HCT116 (cell line): ENCODE results near the gene LRRC74B. TPM values are rescaled to one million over a fixed set of nuclear protein-coding genes. Genes with fewer than 3 reads are reported as not detected.

ENCODE experiments used
- ATAC-seq: fragments of 200-7000 bp; cut with Tn5 transposase; 2 replicates; pipeline ENCODE4 v1.9.1; 2020; ENCODE audit warnings: mild to moderate bottlenecking, moderate library complexity
- BruUV-seq: library from RNA; stranded (reverse); fragments of 400-500 nt; replicated peaks from 2 replicates; lab custom pipeline; 2021; lab: Mats Ljungman, UMichigan
- CTCF ChIA-PET: fragments of 300-600 bp; sonication (Branson Sonifier 250); formaldehyde crosslinking; loops from one replicate; lab custom pipeline; 2021; ENCODE audit warnings: antibody characterized with exemption; lab: Charles Lee
- POLR2A ChIA-PET: fragments of 300-600, 350-600 bp; sonication (Branson Sonifier 250); formaldehyde crosslinking; loops from one replicate; lab custom pipeline; 2021; ENCODE audit warnings: antibody characterized with exemption; lab: Charles Lee
- RAD21 ChIA-PET, 2 experiments: fragments of 300-600 bp; sonication (Branson Sonifier 250); formaldehyde crosslinking; loops; one replicate each; lab custom pipeline; 2023; ENCODE audit warnings: low total read pairs in 2 of 2; ENCODE audit not compliant: uncharacterized antibody in 2 of 2, unreplicated experiment in 2 of 2, low non-redundant PET in 1 of 2; lab: Charles Lee
- DNase-seq: peaks from one replicate; pipeline ENCODE4 v3.0.0-alpha.2; 2010; ENCODE audit warnings: low read depth, low spot score
- H2AFZ ChIP-seq: fragments of 200-600 bp; shearing (Covaris generic), sonication (generic); 2 replicates; pipeline ENCODE4 v1.6.1; 2017; ENCODE audit warnings: low read depth, mixed run types, mixed read lengths, antibody characterized with exemption, low read length; ENCODE audit not compliant: poor library complexity, severe bottlenecking
- H3K27ac ChIP-seq: 2 replicates; pipeline ENCODE4 v1.5.1; 2012; ENCODE audit warnings: low read depth, low read length
- H3K27me3 ChIP-seq: fragments of 200-600 bp; sonication (generic); 2 replicates; pipeline ENCODE4 v1.6.1; 2016; ENCODE audit warnings: mixed run types, low read length, mixed read lengths; ENCODE audit not compliant: insufficient read depth
- H3K36me3 ChIP-seq, 2 experiments: fragments of 200-500 bp in 1 of 2; fragments of 200-600 bp in 1 of 2; sonication (Bioruptor generic) in 1 of 2; sonication (generic) in 1 of 2; 2 replicates each; pipeline versions ENCODE4 v1.5.1 to v1.6.1; 2014 to 2016; ENCODE audit warnings: low read length in 2 of 2, inconsistent platforms in 1 of 2, mixed read lengths in 1 of 2, mixed run types in 1 of 2; ENCODE audit not compliant: insufficient read depth in 2 of 2, control insufficient read depth in 1 of 2
- H3K4me1 ChIP-seq, 2 experiments: fragments of 200-600 bp in 1 of 2; sonication (generic) in 1 of 2; 2 replicates each; pipeline versions ENCODE4 v1.5.1 to v1.6.1; 2012 to 2017; ENCODE audit warnings: low read length in 2 of 2, inconsistent platforms in 1 of 2, mild to moderate bottlenecking in 1 of 2, mixed read lengths in 1 of 2, mixed run types in 1 of 2, moderate library complexity in 1 of 2; ENCODE audit not compliant: insufficient read depth in 2 of 2, control insufficient read depth in 1 of 2
- H3K4me2 ChIP-seq: fragments of 200-600 bp; sonication (generic); 2 replicates; pipeline ENCODE4 v1.6.1; 2017; ENCODE audit warnings: mixed run types, low read length, mixed read lengths
- H3K4me3 ChIP-seq, 2 experiments: fragments of 200-600 bp in 1 of 2; sonication (generic) in 1 of 2; replicated peaks in 1 of 2; 2 replicates each; pipeline ENCODE4 v1.5.1; 2011 to 2016; ENCODE audit warnings: low read length in 2 of 2, control low read depth in 1 of 2, low read depth in 1 of 2, mild to moderate bottlenecking in 1 of 2, mixed read lengths in 1 of 2, mixed run types in 1 of 2
- H3K79me2 ChIP-seq: fragments of 200-600 bp; sonication (generic); 2 replicates; pipeline ENCODE4 v1.6.1; 2017; ENCODE audit warnings: mild to moderate bottlenecking, mixed run types, low read length, moderate library complexity, mixed read lengths; ENCODE audit not compliant: insufficient read depth
- H3K9ac ChIP-seq: fragments of 200-600 bp; sonication (generic); 2 replicates; pipeline ENCODE4 v1.6.1; 2016; ENCODE audit warnings: low read length, mixed read lengths
- H3K9me2 ChIP-seq: fragments of 200-600 bp; sonication (generic), shearing (Covaris generic); 2 replicates; pipeline ENCODE4 v1.6.1; 2017; ENCODE audit warnings: mixed run types, mild to moderate bottlenecking, moderate library complexity; ENCODE audit not compliant: insufficient read depth
- H3K9me3 ChIP-seq, 2 experiments: fragments of 200-500 bp in 1 of 2; fragments of 200-600 bp in 1 of 2; sonication (Bioruptor generic) in 1 of 2; sonication (generic) in 1 of 2; 2 replicates each; pipeline ENCODE4 v1.6.1; 2014 to 2017; ENCODE audit warnings: low read length in 2 of 2, mixed read lengths in 2 of 2, inconsistent platforms in 1 of 2, low read depth in 1 of 2, mild to moderate bottlenecking in 1 of 2, mixed run types in 1 of 2, moderate library complexity in 1 of 2; ENCODE audit not compliant: control insufficient read depth in 1 of 2, insufficient read depth in 1 of 2
- H4K20me1 ChIP-seq: fragments of 200-600 bp; sonication (generic), shearing (Covaris generic); 2 replicates; pipeline ENCODE4 v1.6.1; 2017; ENCODE audit warnings: mixed run types, mild to moderate bottlenecking, moderate library complexity; ENCODE audit not compliant: insufficient read depth
- CEBPB ChIP-seq: IDR thresholded peaks from 2 replicates; pipeline ENCODE4 v1.6.1; 2012; ENCODE audit warnings: low read depth
- EGR1 ChIP-seq: IDR thresholded peaks from 2 replicates; pipeline ENCODE4 v1.6.1; 2012; ENCODE audit warnings: low read depth
- EZH2phosphoT487 ChIP-seq: fragments of 200-600 bp; IDR thresholded peaks from 2 replicates; pipeline ENCODE4 v1.6.1; 2018; ENCODE audit warnings: antibody characterized with exemption, borderline replicate concordance
- JUND ChIP-seq: IDR thresholded peaks from 2 replicates; pipeline ENCODE4 v1.6.1; 2012
- POLR2AphosphoS5 ChIP-seq: IDR thresholded peaks from 2 replicates; pipeline ENCODE4 v1.6.1; 2011; ENCODE audit warnings: mild to moderate bottlenecking, low read depth, low read length, moderate library complexity
- RAD21 ChIP-seq: IDR thresholded peaks from 2 replicates; pipeline ENCODE4 v1.6.1; 2012; ENCODE audit warnings: low read depth, mild to moderate bottlenecking
- SIN3A ChIP-seq: IDR thresholded peaks from 2 replicates; pipeline ENCODE4 v1.6.1; 2012; ENCODE audit warnings: low read depth
- TCF7L2 ChIP-seq: IDR thresholded peaks from 2 replicates; pipeline ENCODE4 v1.7.0; 2011; ENCODE audit warnings: borderline replicate concordance, inconsistent platforms; ENCODE audit not compliant: insufficient read depth, insufficient read length; ENCODE audit errors: extremely low read depth
- YY1 ChIP-seq: IDR thresholded peaks from 2 replicates; pipeline ENCODE4 v1.6.1; 2011; ENCODE audit warnings: low read length, low read depth, moderate library complexity, mild to moderate bottlenecking; ENCODE audit not compliant: insufficient replicate concordance; ENCODE audit errors: extremely low read depth
- ZFX ChIP-seq: fragments of 450-650 bp; IDR thresholded peaks from 2 replicates; pipeline ENCODE4 v1.6.1; 2017
- intact Hi-C: fragments of 100-400 bp; cut with micrococcal nuclease; formaldehyde crosslinking; loops from 2 replicates; pipeline ENCODE4 v1.10.0; 2022
- total RNA-seq: library from RNA; stranded (reverse); gene quantifications from one replicate; pipeline ENCODE4 v1.2.1, GENCODE V29; 2021; ENCODE audit not compliant: unreplicated experiment
- TF ChIP-seq, protein P1 (sequence below): IDR thresholded peaks from 2 replicates; pipeline ENCODE4 v1.6.1; 2012
- TF ChIP-seq, protein P2 (sequence below): IDR thresholded peaks from 2 replicates; pipeline ENCODE4 v1.6.1; 2011; ENCODE audit warnings: mild to moderate bottlenecking, low read length, moderate library complexity; ENCODE audit not compliant: insufficient replicate concordance; ENCODE audit errors: extremely low read depth

LRRC74B gene
- total RNA-seq, 1 experiment from 2014 or later: not detected

DNA sequence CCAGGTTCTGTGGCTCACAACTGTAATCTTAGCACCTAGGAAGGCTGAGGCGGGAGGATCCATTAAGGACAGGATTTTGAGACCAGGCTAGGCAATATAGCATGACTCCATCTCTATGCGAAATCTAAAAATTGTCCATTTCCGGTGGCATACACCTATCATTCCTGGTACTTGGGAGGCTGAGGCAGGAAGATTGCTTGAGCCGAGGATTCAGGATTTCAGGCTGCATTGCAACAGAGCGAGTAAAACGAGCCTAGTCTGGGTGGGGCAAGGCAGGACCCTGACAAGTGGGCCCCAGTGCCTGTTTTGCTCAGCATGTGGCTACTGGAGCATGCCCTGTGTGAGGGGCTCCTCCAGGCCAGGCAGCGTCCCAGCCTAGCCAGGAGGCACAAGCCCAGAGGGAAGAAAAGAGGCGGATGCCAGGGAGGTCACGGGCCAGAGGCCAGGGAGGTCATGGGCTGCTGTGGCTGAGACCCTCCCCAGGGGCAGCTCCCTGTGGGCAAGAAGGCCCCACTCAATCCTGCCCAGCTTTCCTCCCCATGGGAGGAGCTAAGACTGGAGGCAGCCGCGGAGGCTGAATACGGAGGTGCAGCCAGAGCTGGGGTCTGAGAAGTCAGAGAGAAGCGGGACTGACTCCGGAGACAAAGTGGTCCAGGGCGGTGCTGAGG, 8.4 kb downstream of the LRRC74B start:
- Histone ChIP-seq H3K79me2 (no peaks in the 10 kb centered on the region), H3K4me2 (no peak overlapping the region)
- ChIA-PET RAD21 (no interaction called here), CTCF (no interaction called here)
- intact Hi-C loops: no loop called here
- ATAC-seq: no peak
- TF ChIP-seq, protein P1, sequence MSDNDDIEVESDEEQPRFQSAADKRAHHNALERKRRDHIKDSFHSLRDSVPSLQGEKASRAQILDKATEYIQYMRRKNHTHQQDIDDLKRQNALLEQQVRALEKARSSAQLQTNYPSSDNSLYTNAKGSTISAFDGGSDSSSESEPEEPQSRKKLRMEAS: no peak
- TF ChIP-seq TCF7L2: no peak
- TF ChIP-seq RAD21: no peak
- TF ChIP-seq ZFX: no peak
- TF ChIP-seq EZH2phosphoT487: no peak
- TF ChIP-seq YY1: no peak
- TF ChIP-seq, all 23 proteins: peak for 0
- POLR2A ChIA-PET: no interaction called here
- no TSS peak for BruUV-seq
- H3K4me1 ChIP-seq: no peaks in the 10 kb centered on the region
- DNase-seq: no peak
- no peak overlapping the region for H3K9ac ChIP-seq
- no peaks in the 10 kb centered on the region for H3K9me2 ChIP-seq
- no peaks in the 10 kb centered on the region for H3K36me3 ChIP-seq
- no peaks in the 10 kb centered on the region for H3K9me3 ChIP-seq
- H3K4me3 ChIP-seq: no peak overlapping the region
- peaks cover 4% of the 10 kb centered on the region; the same call in 1 of the 2 replicates for H3K27me3 ChIP-seq
- no peak overlapping the region for H2AFZ ChIP-seq
- H3K27ac ChIP-seq: no peak overlapping the region
- no peaks in the 10 kb centered on the region for H4K20me1 ChIP-seq

- Histone ChIP-seq H3K79me2 (no peaks in the 10 kb centered on the region), H3K27ac (no peak overlapping the region), H3K9me2 (no peaks in the 10 kb centered on the region), H3K4me3 (no peak overlapping the region), H3K9me3 (no peaks in the 10 kb centered on the region), H3K4me1 (no peaks in the 10 kb centered on the region), H3K4me2 (no peak overlapping the region), H4K20me1 (no peaks in the 10 kb centered on the region)
- ChIA-PET RAD21 (no interaction called here), POLR2A (no interaction called here)
- intact Hi-C loops: no loop called here
- no peak for ATAC-seq
- BruUV-seq: no TSS peak
- TF ChIP-seq POLR2AphosphoS5 (no peak), TCF7L2 (no peak), CEBPB (no peak), SIN3A (no peak), EGR1 (no peak), JUND (no peak)
- TF ChIP-seq, protein P2, sequence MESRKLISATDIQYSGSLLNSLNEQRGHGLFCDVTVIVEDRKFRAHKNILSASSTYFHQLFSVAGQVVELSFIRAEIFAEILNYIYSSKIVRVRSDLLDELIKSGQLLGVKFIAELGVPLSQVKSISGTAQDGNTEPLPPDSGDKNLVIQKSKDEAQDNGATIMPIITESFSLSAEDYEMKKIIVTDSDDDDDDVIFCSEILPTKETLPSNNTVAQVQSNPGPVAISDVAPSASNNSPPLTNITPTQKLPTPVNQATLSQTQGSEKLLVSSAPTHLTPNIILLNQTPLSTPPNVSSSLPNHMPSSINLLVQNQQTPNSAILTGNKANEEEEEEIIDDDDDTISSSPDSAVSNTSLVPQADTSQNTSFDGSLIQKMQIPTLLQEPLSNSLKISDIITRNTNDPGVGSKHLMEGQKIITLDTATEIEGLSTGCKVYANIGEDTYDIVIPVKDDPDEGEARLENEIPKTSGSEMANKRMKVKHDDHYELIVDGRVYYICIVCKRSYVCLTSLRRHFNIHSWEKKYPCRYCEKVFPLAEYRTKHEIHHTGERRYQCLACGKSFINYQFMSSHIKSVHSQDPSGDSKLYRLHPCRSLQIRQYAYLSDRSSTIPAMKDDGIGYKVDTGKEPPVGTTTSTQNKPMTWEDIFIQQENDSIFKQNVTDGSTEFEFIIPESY: no peak
- TF ChIP-seq, protein P1: no peak
- TF ChIP-seq, all 23 proteins: peak for 0
- peaks cover 4% of the 10 kb centered on the region; the same call in 1 of the 2 replicates for H3K27me3 ChIP-seq
- H2AFZ ChIP-seq: no peak overlapping the region
- no peaks in the 10 kb centered on the region for H3K36me3 ChIP-seq
- H3K9ac ChIP-seq: no peak overlapping the region
- CTCF ChIA-PET: no interaction called here
- no peak for DNase-seq
Observed at GRCh38 chr22:21054714-21055563, 9.2 kb downstream of the LRRC74B start.
